IMR-90 (cell line): Measurements from ENCODE around the gene PPIA. TPM values are rescaled to one million over a fixed set of nuclear protein-coding genes. Genes with fewer than 3 reads are reported as not detected.

ENCODE experiments used
- ATAC-seq: fragments of 200-7000 bp; cut with Tn5 transposase; 2 replicates; pipeline ENCODE4 v1.9.1; 2020; ENCODE audit warnings: low read depth, mild to moderate bottlenecking, moderate library complexity
- BruUV-seq: library from RNA; stranded (reverse); fragments of 400-500 nt; replicated peaks from 2 replicates; lab custom pipeline; 2021; lab: Mats Ljungman, UMichigan
- CTCF ChIA-PET: fragments of 300-600 bp; formaldehyde crosslinking; extraction: SDS; loops from one replicate; lab custom pipeline; 2021; ENCODE audit warnings: antibody characterized with exemption; lab: Yijun Ruan, JAX
- POLR2A ChIA-PET: fragments of 300-600 bp; sonication (Branson Sonifier 250); formaldehyde crosslinking; loops from one replicate; lab custom pipeline; 2022; ENCODE audit warnings: antibody characterized with exemption; ENCODE audit not compliant: unreplicated experiment; lab: Charles Lee
- DNase-seq: peaks from one replicate; pipeline ENCODE4 v3.0.0; 2013
- H2AFZ ChIP-seq: replicated peaks from 2 replicates; pipeline ENCODE3; 2013; ENCODE audit warnings: low read length, mild to moderate bottlenecking; ENCODE audit not compliant: poor library complexity
- H2AK5ac ChIP-seq: 2 replicates; pipeline ENCODE4 v1.6.1; 2013; ENCODE audit warnings: low read depth, low read length, inconsistent platforms
- H2AK9ac ChIP-seq: replicated peaks from 2 replicates; pipeline ENCODE3; 2013; ENCODE audit warnings: mild to moderate bottlenecking, low read depth, low read length, moderate library complexity; ENCODE audit not compliant: poor library complexity
- H2BK120ac ChIP-seq: 2 replicates; pipeline ENCODE4 v1.6.1; 2013; ENCODE audit warnings: low read depth, low read length, inconsistent platforms
- H2BK15ac ChIP-seq: 3 replicates; pipeline ENCODE4 v1.6.1; 2013; ENCODE audit warnings: low read depth, low read length, inconsistent platforms
- H2BK20ac ChIP-seq: 2 replicates; pipeline ENCODE4 v1.6.1; 2013; ENCODE audit warnings: low read depth, mild to moderate bottlenecking, inconsistent platforms, low read length, moderate library complexity
- H2BK5ac ChIP-seq: 2 replicates; pipeline ENCODE4 v1.6.1; 2013; ENCODE audit warnings: mild to moderate bottlenecking, low read depth, low read length, inconsistent platforms; ENCODE audit not compliant: poor library complexity, severe bottlenecking
- H3K14ac ChIP-seq: replicated peaks from 2 replicates; pipeline ENCODE4 v1.6.1; 2013; ENCODE audit warnings: low read depth, low read length, inconsistent platforms
- H3K18ac ChIP-seq: 2 replicates; pipeline ENCODE4 v1.6.1; 2013; ENCODE audit warnings: low read depth, low read length, control low read depth
- H3K23ac ChIP-seq: 2 replicates; pipeline ENCODE4 v1.6.1; 2013; ENCODE audit warnings: low read depth, low read length, inconsistent platforms
- H3K27ac ChIP-seq: 2 replicates; pipeline ENCODE4 v1.5.1; 2013; ENCODE audit warnings: mild to moderate bottlenecking, control low read depth, low read length; ENCODE audit not compliant: insufficient read depth
- H3K27me3 ChIP-seq: 2 replicates; pipeline ENCODE4 v1.6.1; 2013; ENCODE audit warnings: low read length; ENCODE audit not compliant: control insufficient read depth, insufficient read depth
- H3K36me3 ChIP-seq: 2 replicates; pipeline ENCODE4 v1.6.1; 2013; ENCODE audit warnings: low read length, mixed read lengths; ENCODE audit not compliant: control insufficient read depth, insufficient read depth
- H3K4ac ChIP-seq: 2 replicates; pipeline ENCODE4 v1.6.1; 2013; ENCODE audit warnings: low read depth, low read length, inconsistent platforms
- H3K4me1 ChIP-seq: 2 replicates; pipeline ENCODE4 v1.6.1; 2013; ENCODE audit warnings: low read length, mixed read lengths; ENCODE audit not compliant: control insufficient read depth, insufficient read depth
- H3K4me2 ChIP-seq: 2 replicates; pipeline ENCODE4 v1.6.1; 2013; ENCODE audit warnings: low read depth, mild to moderate bottlenecking, control low read depth, low read length, moderate library complexity
- H3K4me3 ChIP-seq: 2 replicates; pipeline ENCODE4 v1.5.1; 2013; ENCODE audit warnings: low read depth, mild to moderate bottlenecking, control low read depth, low read length, moderate library complexity; ENCODE audit not compliant: insufficient read depth
- H3K56ac ChIP-seq: 2 replicates; pipeline ENCODE4 v1.6.1; 2013; ENCODE audit warnings: low read length, inconsistent platforms; ENCODE audit not compliant: insufficient read depth; ENCODE audit errors: extremely low read depth
- H3K79me1 ChIP-seq, 2 experiments: 2 replicates each; pipeline ENCODE4 v1.6.1; 2013; ENCODE audit warnings: low read length in 2 of 2, inconsistent platforms in 1 of 2, low read depth in 1 of 2
- H3K9ac ChIP-seq: 2 replicates; pipeline ENCODE4 v1.6.1; 2013; ENCODE audit warnings: low read depth, low read length, control low read depth
- H3K9me1 ChIP-seq: 2 replicates; pipeline ENCODE4 v1.6.1; 2013; ENCODE audit warnings: low read length, inconsistent platforms; ENCODE audit not compliant: insufficient read depth
- H3K9me3 ChIP-seq: 2 replicates; pipeline ENCODE4 v1.6.1; 2013; ENCODE audit warnings: low read length; ENCODE audit not compliant: control insufficient read depth, insufficient read depth
- H4K20me1 ChIP-seq: 2 replicates; pipeline ENCODE4 v1.6.1; 2013; ENCODE audit warnings: low read length, inconsistent platforms; ENCODE audit not compliant: insufficient read depth
- H4K5ac ChIP-seq: 2 replicates; pipeline ENCODE4 v1.6.1; 2013; ENCODE audit warnings: mild to moderate bottlenecking, low read depth, low read length, control low read depth
- H4K8ac ChIP-seq, 2 experiments: 2 replicates each; pipeline ENCODE4 v1.6.1; 2013; ENCODE audit warnings: low read depth in 2 of 2, low read length in 2 of 2, control low read depth in 1 of 2, inconsistent platforms in 1 of 2
- H4K91ac ChIP-seq: 2 replicates; pipeline ENCODE4 v1.6.1; 2013; ENCODE audit warnings: low read depth, low read length, inconsistent platforms; ENCODE audit not compliant: insufficient read depth
- BHLHE40 ChIP-seq: fragments of 150-350 bp; IDR thresholded peaks from 2 replicates; pipeline ENCODE4 v1.6.1; 2016; ENCODE audit warnings: mild to moderate bottlenecking, low read depth, low read length
- CHD1 ChIP-seq: IDR thresholded peaks from 2 replicates; pipeline ENCODE4 v1.6.1; 2012; ENCODE audit warnings: low read depth, low read length, improper control_type of control experiment
- ELK1 ChIP-seq: fragments of 150-350 bp; IDR thresholded peaks from 2 replicates; pipeline ENCODE4 v1.6.1; 2016; ENCODE audit warnings: low read depth, mild to moderate bottlenecking, low read length, moderate library complexity, borderline replicate concordance
- FOS ChIP-seq: fragments of 150-350 bp; IDR thresholded peaks from 2 replicates; pipeline ENCODE4 v1.6.1; 2016; ENCODE audit warnings: low read depth, low read length
- MAZ ChIP-seq: IDR thresholded peaks from 2 replicates; pipeline ENCODE4 v1.6.1; 2012; ENCODE audit warnings: low read depth, mild to moderate bottlenecking, low read length, improper control_type of control experiment, moderate library complexity, borderline replicate concordance
- MXI1 ChIP-seq: IDR thresholded peaks from 2 replicates; pipeline ENCODE4 v1.6.1; 2012; ENCODE audit warnings: low read depth, mild to moderate bottlenecking, low read length, moderate library complexity, borderline replicate concordance
- NFE2L2 ChIP-seq: fragments of 150-350 bp; IDR thresholded peaks from 2 replicates; pipeline ENCODE4 v1.6.1; 2016; ENCODE audit warnings: low read depth, mild to moderate bottlenecking, low read length
- POLR2A ChIP-seq: IDR thresholded peaks from 2 replicates; pipeline ENCODE4 v1.6.1; 2012; ENCODE audit warnings: mild to moderate bottlenecking, low read depth, low read length
- RCOR1 ChIP-seq: IDR thresholded peaks from 2 replicates; pipeline ENCODE4 v1.6.1; 2012; ENCODE audit warnings: mild to moderate bottlenecking, low read length, improper control_type of control experiment; ENCODE audit not compliant: insufficient replicate concordance
- SMC3 ChIP-seq: fragments of 150-350 bp; IDR thresholded peaks from 2 replicates; pipeline ENCODE4 v1.6.1; 2016; ENCODE audit warnings: low read depth, mild to moderate bottlenecking, antibody characterized with exemption, low read length, moderate library complexity
- WGBS, 2 experiments: methylation state at CpG; one replicate each; pipeline versions ENCODE4 v1.1.5 to v1.1.7; 2013; ENCODE audit warnings: missing lambda C conversion rate in 2 of 2; ENCODE audit not compliant: insufficient read length in 1 of 2; ENCODE audit errors: extremely low coverage in 2 of 2; 5-methylcytosine and 5-hydroxymethylcytosine counted together
- dilution Hi-C: fragments of 300-500 bp; cut with HindIII; formaldehyde crosslinking; loops from one replicate; pipeline ENCODE4 v1.14.3; 2018; ENCODE audit warnings: low sequenced_read_pairs; ENCODE audit not compliant: unreplicated experiment
- in situ Hi-C: fragments of 300-500 bp; cut with MboI; formaldehyde crosslinking; loops from 3 replicates; pipeline ENCODE4 v1.14.3; 2019; ENCODE audit warnings: low sequenced_read_pairs, inconsistent platforms, mixed read lengths
- intact Hi-C: fragments of 100-400 bp; cut with micrococcal nuclease; formaldehyde crosslinking; loops from 2 replicates; pipeline ENCODE4 v1.10.0; 2022
- polyA plus RNA-seq, 3 experiments: library from polyadenylated mRNA; depleted of rRNA; stranded (reverse); fragments of >200 nt; gene quantifications; 2 replicates each; pipeline ENCODE4 v1.2.3, GENCODE V29; 2012; ENCODE audit warnings: low replicate concordance in 1 of 3
- total RNA-seq: library from RNA; depleted of rRNA; stranded (reverse); fragments of >200 nt; gene quantifications from 2 replicates; pipeline ENCODE4 v1.2.3, GENCODE V29; 2012
- TF ChIP-seq, protein P1 (sequence below): conservative IDR thresholded peaks from 2 replicates; pipeline ENCODE4 v1.5.1; 2012; ENCODE audit warnings: mild to moderate bottlenecking, low read depth, low read length, improper control_type of control experiment
- TF ChIP-seq, protein P2 (sequence below): fragments of 150-350 bp; IDR thresholded peaks from 2 replicates; pipeline ENCODE4 v1.6.1; 2017; ENCODE audit warnings: mild to moderate bottlenecking, antibody characterized with exemption, low read length, low read depth

The PPIA gene
- total and polyA plus RNA-seq, 2 of the 4 experiments (the other 2 are of a cell fraction), result 3,396 to 4,883 TPM

DNA sequence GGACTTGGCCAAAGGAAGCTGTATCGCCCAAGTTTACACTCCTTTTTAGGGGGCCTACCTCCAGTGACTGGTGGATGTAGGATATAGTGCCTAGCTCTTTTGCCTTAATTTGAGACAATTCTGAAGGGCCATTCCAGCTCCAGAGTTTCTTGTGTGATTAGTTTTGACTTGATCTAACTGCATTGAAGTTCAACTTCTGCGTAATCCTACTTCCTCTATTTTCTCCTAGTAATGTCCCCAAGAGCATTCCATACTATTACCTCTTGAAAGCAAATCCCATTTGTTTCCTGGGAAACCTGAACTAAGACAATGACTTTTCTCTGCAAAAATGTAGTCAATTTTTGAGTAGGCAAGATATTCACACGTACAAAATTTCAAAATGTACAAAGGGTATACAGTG lies 56.1 kb downstream of the PPIA start:
- Histone ChIP-seq H3K23ac (no peak overlapping the region), H2AK9ac (no peak overlapping the region), H3K56ac (no peak overlapping the region), H3K79me1 (peaks cover 0 to 8% of the 10 kb centered on the region in 2 experiments; a peak in 1 of 4 replicates), H4K5ac (no peak overlapping the region), H3K36me3 (no peaks in the 10 kb centered on the region), H3K4me1 (peaks cover 4% of the 10 kb centered on the region), H4K91ac (no peak overlapping the region), H3K18ac (no peak overlapping the region), H4K20me1 (peaks cover under 1% of the 10 kb centered on the region; the same call in 1 of the 2 replicates), H3K9me1 (peaks cover 3% of the 10 kb centered on the region; the same call in 1 of the 2 replicates), H2BK20ac (no peak overlapping the region), H3K4me2 (no peak overlapping the region), H2BK120ac (no peak overlapping the region), H3K4me3 (no peak overlapping the region), H3K14ac (no peak overlapping the region), H2AK5ac (no peak overlapping the region), H3K9ac (no peak overlapping the region), H3K27ac (no peak overlapping the region), H2BK5ac (no peak overlapping the region), H3K27me3 (no peaks in the 10 kb centered on the region), H2BK15ac (no peak overlapping the region), H3K9me3 (no peaks in the 10 kb centered on the region), H3K4ac (no peak overlapping the region), H2AFZ (no peak overlapping the region), H4K8ac (no peak overlapping the region)
- no TSS peak for BruUV-seq
- WGBS, 2 experiments, result 100% methylated on average over 1 of the region's 3 CpGs; no CpG with 5 or more reads in 1 of the 2 experiments
- DNase-seq (no peak), ATAC-seq (no peak)
- CTCF ChIA-PET, result no interaction called here
- TF ChIP-seq, protein P1, sequence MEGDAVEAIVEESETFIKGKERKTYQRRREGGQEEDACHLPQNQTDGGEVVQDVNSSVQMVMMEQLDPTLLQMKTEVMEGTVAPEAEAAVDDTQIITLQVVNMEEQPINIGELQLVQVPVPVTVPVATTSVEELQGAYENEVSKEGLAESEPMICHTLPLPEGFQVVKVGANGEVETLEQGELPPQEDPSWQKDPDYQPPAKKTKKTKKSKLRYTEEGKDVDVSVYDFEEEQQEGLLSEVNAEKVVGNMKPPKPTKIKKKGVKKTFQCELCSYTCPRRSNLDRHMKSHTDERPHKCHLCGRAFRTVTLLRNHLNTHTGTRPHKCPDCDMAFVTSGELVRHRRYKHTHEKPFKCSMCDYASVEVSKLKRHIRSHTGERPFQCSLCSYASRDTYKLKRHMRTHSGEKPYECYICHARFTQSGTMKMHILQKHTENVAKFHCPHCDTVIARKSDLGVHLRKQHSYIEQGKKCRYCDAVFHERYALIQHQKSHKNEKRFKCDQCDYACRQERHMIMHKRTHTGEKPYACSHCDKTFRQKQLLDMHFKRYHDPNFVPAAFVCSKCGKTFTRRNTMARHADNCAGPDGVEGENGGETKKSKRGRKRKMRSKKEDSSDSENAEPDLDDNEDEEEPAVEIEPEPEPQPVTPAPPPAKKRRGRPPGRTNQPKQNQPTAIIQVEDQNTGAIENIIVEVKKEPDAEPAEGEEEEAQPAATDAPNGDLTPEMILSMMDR, result no peak
- TF ChIP-seq MXI1 (no peak), POLR2A (no peak), ELK1 (no peak), MAZ (no peak), SMC3 (no peak), CHD1 (no peak), FOS (no peak), BHLHE40 (no peak), NFE2L2 (no peak), RCOR1 (no peak)
- TF ChIP-seq, protein P2, sequence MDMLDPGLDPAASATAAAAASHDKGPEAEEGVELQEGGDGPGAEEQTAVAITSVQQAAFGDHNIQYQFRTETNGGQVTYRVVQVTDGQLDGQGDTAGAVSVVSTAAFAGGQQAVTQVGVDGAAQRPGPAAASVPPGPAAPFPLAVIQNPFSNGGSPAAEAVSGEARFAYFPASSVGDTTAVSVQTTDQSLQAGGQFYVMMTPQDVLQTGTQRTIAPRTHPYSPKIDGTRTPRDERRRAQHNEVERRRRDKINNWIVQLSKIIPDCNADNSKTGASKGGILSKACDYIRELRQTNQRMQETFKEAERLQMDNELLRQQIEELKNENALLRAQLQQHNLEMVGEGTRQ, result no peak
- in situ Hi-C loops, result loop anchor here (10.0 kb wide), 1 partner anchor 282 kb away; no protein-coding TSS in a partner anchor
- dilution Hi-C loops, result no loop called here
- intact Hi-C loops, result no loop called here
- POLR2A ChIA-PET, result no interaction called here
